Fibroblast of lung (primary cell): ENCODE measurements around the gene C11orf86.

Source experiments
- EZH2 ChIP-seq: IDR thresholded peaks from 2 replicates; pipeline ENCODE4 v1.5.1; 2012; ENCODE audit warnings: low read length, control low read depth, mild to moderate bottlenecking; ENCODE audit errors: missing control alignments
- TF ChIP-seq, protein P1 (sequence below), 2 donors: IDR thresholded peaks in 1 of 2; conservative IDR thresholded peaks in 1 of 2; 1 replicate in 1 of 2; 2 replicates in 1 of 2; pipeline ENCODE4 v1.5.1; 2011 to 2012; ENCODE audit warnings: low read length in 2 of 2, control low read depth in 1 of 2, inconsistent platforms in 1 of 2, low read depth in 1 of 2, mild to moderate bottlenecking in 1 of 2

DNA sequence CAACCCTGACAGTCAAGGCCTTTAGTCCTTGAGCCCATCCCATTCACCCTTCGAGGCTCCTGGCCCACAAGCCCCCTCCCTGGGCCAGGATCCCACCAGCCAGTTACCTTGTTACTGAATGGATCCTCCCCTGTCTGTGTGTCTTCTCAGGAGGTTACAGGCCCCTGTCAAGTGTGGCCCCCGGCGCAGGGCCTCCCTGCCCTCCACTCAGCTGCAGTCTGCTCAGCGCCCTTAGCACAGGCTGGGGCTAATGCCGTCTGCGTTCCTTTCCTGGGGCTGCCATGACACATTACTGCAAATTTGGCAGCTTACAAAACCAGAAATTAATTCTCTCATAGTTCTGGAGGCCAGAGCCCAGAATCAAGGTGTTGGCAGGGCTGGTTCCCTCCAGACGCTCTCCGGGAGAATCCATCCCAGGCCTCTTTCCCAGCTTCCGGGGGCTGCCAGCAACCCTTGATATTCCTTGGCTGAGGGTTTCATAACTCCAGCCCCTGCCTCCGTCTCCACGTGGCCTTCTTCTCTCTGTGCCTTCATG lies 38.5 kb downstream of the C11orf86 start:
- TF ChIP-seq, protein P1, sequence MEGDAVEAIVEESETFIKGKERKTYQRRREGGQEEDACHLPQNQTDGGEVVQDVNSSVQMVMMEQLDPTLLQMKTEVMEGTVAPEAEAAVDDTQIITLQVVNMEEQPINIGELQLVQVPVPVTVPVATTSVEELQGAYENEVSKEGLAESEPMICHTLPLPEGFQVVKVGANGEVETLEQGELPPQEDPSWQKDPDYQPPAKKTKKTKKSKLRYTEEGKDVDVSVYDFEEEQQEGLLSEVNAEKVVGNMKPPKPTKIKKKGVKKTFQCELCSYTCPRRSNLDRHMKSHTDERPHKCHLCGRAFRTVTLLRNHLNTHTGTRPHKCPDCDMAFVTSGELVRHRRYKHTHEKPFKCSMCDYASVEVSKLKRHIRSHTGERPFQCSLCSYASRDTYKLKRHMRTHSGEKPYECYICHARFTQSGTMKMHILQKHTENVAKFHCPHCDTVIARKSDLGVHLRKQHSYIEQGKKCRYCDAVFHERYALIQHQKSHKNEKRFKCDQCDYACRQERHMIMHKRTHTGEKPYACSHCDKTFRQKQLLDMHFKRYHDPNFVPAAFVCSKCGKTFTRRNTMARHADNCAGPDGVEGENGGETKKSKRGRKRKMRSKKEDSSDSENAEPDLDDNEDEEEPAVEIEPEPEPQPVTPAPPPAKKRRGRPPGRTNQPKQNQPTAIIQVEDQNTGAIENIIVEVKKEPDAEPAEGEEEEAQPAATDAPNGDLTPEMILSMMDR (conservative IDR thresholded peaks at IDR 0.05 in 1 of 2, IDR thresholded peaks at IDR 0.05 in 1 of 2; ENCODE audit: low read depth in 1 of 2, low read length in 2 of 2) = no peak
- TF ChIP-seq EZH2 = no peak
